ENCODE measurements around the gene PTH2R. TPM values are rescaled to one million over a fixed set of nuclear protein-coding genes. Genes with fewer than 3 reads are reported as not detected.

PTH2R gene
- total and polyA plus RNA-seq, 2 experiments from 2014 or later: 0.18 to 0.38 TPM

GRCh38 chr2:208511016-208511415 lies 104.4 kb downstream of the PTH2R start:
- peaks cover 18% of the 10 kb centered on the region; the same call in 2 of the 3 replicates for H3K36me3 Mint-ChIP-seq (ENCODE audit: low read depth)
- no peaks in the 10 kb centered on the region for H3K9me2 ChIP-seq (ENCODE audit: insufficient read depth)
- H3K36me3 ChIP-seq (ENCODE audit: insufficient read depth): no peaks in the 10 kb centered on the region
- H3K4me2 ChIP-seq: no peak overlapping the region
- H3K27ac ChIP-seq (ENCODE audit: low read depth): no peak overlapping the region
- peaks cover 27% of the 10 kb centered on the region for H3K9me3 Mint-ChIP-seq
- no peaks in the 10 kb centered on the region for H4K20me1 ChIP-seq (replicated peaks; ENCODE audit: insufficient read depth)
- H3K4me3 Mint-ChIP-seq: no peak overlapping the region
- peaks cover 2% of the 10 kb centered on the region for H3K27me3 Mint-ChIP-seq (ENCODE audit: insufficient read depth, low read depth, poor library complexity)
- no peak overlapping the region for H3K4me3 ChIP-seq
- H3F3A ChIP-seq (replicated peaks; ENCODE audit: low read depth): no peaks in the 10 kb centered on the region
- H2AFZ ChIP-seq: no peak overlapping the region
- no peak overlapping the region for H3K27ac Mint-ChIP-seq
- ATAC-seq: no peak
- H3K79me2 ChIP-seq (replicated peaks; ENCODE audit: insufficient read depth): no peaks in the 10 kb centered on the region
- no peaks in the 10 kb centered on the region for H3K4me1 Mint-ChIP-seq
- TF ChIP-seq ZNF114 (CRISPR knock-in tag; IDR thresholded peaks at IDR 0.05) (no peak), POLR2AphosphoS5 (IDR thresholded peaks at IDR 0.05; ENCODE audit: low read depth) (no peak), REST (IDR thresholded peaks at IDR 0.05; ENCODE audit: unreplicated experiment) (no peak)
- TF ChIP-seq, protein P1, sequence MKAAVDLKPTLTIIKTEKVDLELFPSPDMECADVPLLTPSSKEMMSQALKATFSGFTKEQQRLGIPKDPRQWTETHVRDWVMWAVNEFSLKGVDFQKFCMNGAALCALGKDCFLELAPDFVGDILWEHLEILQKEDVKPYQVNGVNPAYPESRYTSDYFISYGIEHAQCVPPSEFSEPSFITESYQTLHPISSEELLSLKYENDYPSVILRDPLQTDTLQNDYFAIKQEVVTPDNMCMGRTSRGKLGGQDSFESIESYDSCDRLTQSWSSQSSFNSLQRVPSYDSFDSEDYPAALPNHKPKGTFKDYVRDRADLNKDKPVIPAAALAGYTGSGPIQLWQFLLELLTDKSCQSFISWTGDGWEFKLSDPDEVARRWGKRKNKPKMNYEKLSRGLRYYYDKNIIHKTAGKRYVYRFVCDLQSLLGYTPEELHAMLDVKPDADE (IDR thresholded peaks at IDR 0.05): no peak
- no peaks in the 10 kb centered on the region for H3K27me3 ChIP-seq (ENCODE audit: insufficient read depth)
- no peaks in the 10 kb centered on the region for H3K4me1 ChIP-seq (ENCODE audit: insufficient read depth)
- DNase-seq (ENCODE audit: low spot score): no peak

- H3K9me2 ChIP-seq (ENCODE audit: insufficient read depth): no peaks in the 10 kb centered on the region
- peaks cover 18% of the 10 kb centered on the region; the same call in 2 of the 3 replicates for H3K36me3 Mint-ChIP-seq (ENCODE audit: low read depth)
- no peak overlapping the region for H3K4me3 ChIP-seq
- no peak overlapping the region for H3K4me2 ChIP-seq
- peaks cover 2% of the 10 kb centered on the region for H3K27me3 Mint-ChIP-seq (ENCODE audit: insufficient read depth, low read depth, poor library complexity)
- no peaks in the 10 kb centered on the region for H3K27me3 ChIP-seq (ENCODE audit: insufficient read depth)
- no peaks in the 10 kb centered on the region for H3K79me2 ChIP-seq (replicated peaks; ENCODE audit: insufficient read depth)
- H3K4me3 Mint-ChIP-seq: no peak overlapping the region
- H4K20me1 ChIP-seq (replicated peaks; ENCODE audit: insufficient read depth): no peaks in the 10 kb centered on the region
- H3K4me1 ChIP-seq (ENCODE audit: insufficient read depth): no peaks in the 10 kb centered on the region
- DNase-seq (ENCODE audit: low spot score) (no peak), ATAC-seq (no peak)
- no peak overlapping the region for H3K27ac Mint-ChIP-seq
- H3K27ac ChIP-seq (ENCODE audit: low read depth): no peak overlapping the region
- no peak overlapping the region for H2AFZ ChIP-seq
- H3K36me3 ChIP-seq (ENCODE audit: insufficient read depth): no peaks in the 10 kb centered on the region
- no peaks in the 10 kb centered on the region for H3F3A ChIP-seq (replicated peaks; ENCODE audit: low read depth)
- H3K9me3 Mint-ChIP-seq: peaks cover 27% of the 10 kb centered on the region
- H3K4me1 Mint-ChIP-seq: no peaks in the 10 kb centered on the region
- TF ChIP-seq ZNF462 (CRISPR knock-in tag; IDR thresholded peaks at IDR 0.05): no peak
- TF ChIP-seq, protein P1 (IDR thresholded peaks at IDR 0.05): no peak
- no peak for TF ChIP-seq EZH2phosphoT487 (IDR thresholded peaks at IDR 0.05; ENCODE audit: unreplicated experiment)
- TF ChIP-seq STAT1 (IDR thresholded peaks at IDR 0.05; ENCODE audit: unreplicated experiment): no peak
- no peak for TF ChIP-seq JUNB (IDR thresholded peaks at IDR 0.05; ENCODE audit: unreplicated experiment)
- TF ChIP-seq ZNF114 (CRISPR knock-in tag; IDR thresholded peaks at IDR 0.05): no peak
Observed at GRCh38 chr2:208511573-208511972, 105.0 kb downstream of the PTH2R start.

Data from GM23338 (cell line).